ELF-1 (cell line): ENCODE data around the gene XKR3.
"Not testable (repeated sequence)": the region's sequence is repeated elsewhere in the genome, so short reads cannot be mapped to it uniquely, and the experiment has no call there.

Experiments
- DNase-seq: peaks from one replicate; pipeline ENCODE4 v3.0.0-alpha.2; 2016; ENCODE audit warnings: low read depth, low spot score

Gene XKR3

GRCh38 chr22:16748160-16748929 is 76.9 kb downstream of the XKR3 start:
- not testable (repeated sequence) for DNase-seq

GRCh38 chr22:16747266-16748159 is 77.7 kb downstream of the XKR3 start:
- DNase-seq, result not testable (repeated sequence)

GRCh38 chr22:16734271-16734670 is 90.9 kb downstream of the XKR3 start:
- not testable (repeated sequence) for DNase-seq
